ENCODE results near the gene PROM2. TPM values are rescaled to one million over a fixed set of nuclear protein-coding genes. Genes with fewer than 3 reads are reported as not detected.

Gene PROM2
- total RNA-seq, 4 donors from 2014 or later = 16.7 to 24.3 (median 22.0) TPM

- H3K4me3 ChIP-seq (replicated peaks in 1 of 3) = no peak overlapping the region
- no peaks in the 10 kb centered on the region for H3K36me3 ChIP-seq
- 18 to 51% methylated on average over 10 of the region's 11 CpGs for WGBS, 2 donors
- TF ChIP-seq CTCF (IDR thresholded peaks at IDR 0.05) (no peak), POLR2A (IDR thresholded peaks at IDR 0.05) (peak in 1 of 2 donors; percentile 27)
- peaks cover 6 to 49% of the 10 kb centered on the region in 2 donors for H3K4me1 ChIP-seq
- intact Hi-C loops (cut with DNase I) = no loop called here
- no peaks in the 10 kb centered on the region for H3K27me3 ChIP-seq
- peak overlapping the region; percentile 85 to 97 (median 87) for H3K27ac ChIP-seq
- no peaks in the 10 kb centered on the region for H3K9me3 ChIP-seq
- DNase-seq = peak; percentile 95 to 99
These were observed 59.7 kb downstream of the PROM2 start for GRCh38 chr2:95333888-95334338.

GRCh38 chr2:95334916-95335641 is 60.8 kb downstream of the PROM2 start:
- no peaks in the 10 kb centered on the region for H3K9me3 ChIP-seq
- WGBS, 2 donors = 93 to 100% methylated on average over 1 of the region's 1 CpG
- TF ChIP-seq CTCF (IDR thresholded peaks at IDR 0.05) (no peak), POLR2A (IDR thresholded peaks at IDR 0.05) (no peak)
- H3K4me1 ChIP-seq = peaks cover 6 to 38% of the 10 kb centered on the region in 2 donors
- no peak for DNase-seq
- no peaks in the 10 kb centered on the region for H3K27me3 ChIP-seq
- intact Hi-C loops (cut with DNase I) = no loop called here
- H3K4me3 ChIP-seq (replicated peaks in 1 of 3) = no peak overlapping the region
- peak overlapping the region; percentile 85 to 97 (median 87) for H3K27ac ChIP-seq
- no peaks in the 10 kb centered on the region for H3K36me3 ChIP-seq

- TF ChIP-seq CTCF (IDR thresholded peaks at IDR 0.05) = no peak
- TF ChIP-seq POLR2A (IDR thresholded peaks at IDR 0.05) = no peak
- intact Hi-C loops (cut with DNase I) = no loop called here
- no peak for DNase-seq
- Histone ChIP-seq H3K27ac (no peak overlapping the region), H3K27me3 (no peaks in the 10 kb centered on the region), H3K36me3 (no peaks in the 10 kb centered on the region), H3K9me3 (no peaks in the 10 kb centered on the region), H3K4me1 (peaks cover 0 to 26% of the 10 kb centered on the region in 2 donors), H3K4me3 (replicated peaks in 1 of 3) (no peak overlapping the region)
- WGBS, 2 donors = 88 to 89% methylated on average over 2 of the region's 2 CpGs
These were observed 62.2 kb downstream of the PROM2 start for GRCh38 chr2:95336406-95336805.

GRCh38 chr2:95337829-95338228 is 63.6 kb downstream of the PROM2 start:
- TF ChIP-seq CTCF (IDR thresholded peaks at IDR 0.05) = no peak
- TF ChIP-seq POLR2A (IDR thresholded peaks at IDR 0.05) = no peak
- Histone ChIP-seq H3K27me3 (no peaks in the 10 kb centered on the region), H3K27ac (no peak overlapping the region), H3K4me1 (peaks cover 0 to 20% of the 10 kb centered on the region in 2 donors), H3K9me3 (no peaks in the 10 kb centered on the region), H3K4me3 (replicated peaks in 1 of 3) (no peak overlapping the region), H3K36me3 (no peaks in the 10 kb centered on the region)
- intact Hi-C loops (cut with DNase I) = no loop called here
- 74 to 80% methylated on average over 7 of the region's 7 CpGs for WGBS, 2 donors
- DNase-seq = no peak

Other genes starting within 250 kb of the PROM2 start
- 10 to 100 TPM in 3 of 4 donors, 1 to 10 TPM in 1; 5.6 to 19.3 (median 13.3) TPM for gene MAL, start 248.7 kb upstream of the PROM2 start, total RNA-seq
- gene MRPS5, start 152.6 kb upstream of the PROM2 start, total RNA-seq = 10 to 100 TPM; 50.8 to 58.7 (median 54.9) TPM
- gene ZNF514, start 114.6 kb upstream of the PROM2 start, total RNA-seq = 10 to 100 TPM; 23.5 to 28.5 (median 25.6) TPM
- gene ZNF2, start 108.6 kb upstream of the PROM2 start, total RNA-seq = 1 to 10 TPM; 5.0 to 7.5 (median 5.7) TPM
- 10 to 100 TPM in 2 of 4 donors, 1 to 10 TPM in 2; 6.7 to 10.5 (median 9.9) TPM for gene ZNF892, start 66.9 kb upstream of the PROM2 start, total RNA-seq
- gene KCNIP3, start 22.9 kb downstream of the PROM2 start, total RNA-seq = 10 to 100 TPM; 37.1 to 66.5 (median 51.1) TPM
- gene FAHD2A, start 128.3 kb downstream of the PROM2 start, total RNA-seq = 10 to 100 TPM; 39.2 to 90.2 (median 59.3) TPM
- gene TRIM43B, start 210.3 kb downstream of the PROM2 start, total RNA-seq = not detected